Esophagus squamous epithelium (tissue), 4 donors: Measurements from ENCODE around the gene KCNG4.

Source experiments
- CTCF ChIP-seq, 6 experiments: fragments of 450-650 bp in 4 of 6; fragments of 200-600 bp in 2 of 6; sonication (generic) in 2 of 6; IDR thresholded peaks; one replicate each; pipeline ENCODE4 v1.5.1; 2016 to 2019; ENCODE audit warnings: antibody characterized with exemption in 6 of 6, mild to moderate bottlenecking in 4 of 6, moderate library complexity in 4 of 6
- POLR2A ChIP-seq, 4 donors: fragments of 450-650 bp; IDR thresholded peaks; one replicate each; pipeline ENCODE4 v1.6.1; 2017; ENCODE audit warnings: antibody characterized with exemption in 4 of 4, mild to moderate bottlenecking in 4 of 4, moderate library complexity in 3 of 4

DNA sequence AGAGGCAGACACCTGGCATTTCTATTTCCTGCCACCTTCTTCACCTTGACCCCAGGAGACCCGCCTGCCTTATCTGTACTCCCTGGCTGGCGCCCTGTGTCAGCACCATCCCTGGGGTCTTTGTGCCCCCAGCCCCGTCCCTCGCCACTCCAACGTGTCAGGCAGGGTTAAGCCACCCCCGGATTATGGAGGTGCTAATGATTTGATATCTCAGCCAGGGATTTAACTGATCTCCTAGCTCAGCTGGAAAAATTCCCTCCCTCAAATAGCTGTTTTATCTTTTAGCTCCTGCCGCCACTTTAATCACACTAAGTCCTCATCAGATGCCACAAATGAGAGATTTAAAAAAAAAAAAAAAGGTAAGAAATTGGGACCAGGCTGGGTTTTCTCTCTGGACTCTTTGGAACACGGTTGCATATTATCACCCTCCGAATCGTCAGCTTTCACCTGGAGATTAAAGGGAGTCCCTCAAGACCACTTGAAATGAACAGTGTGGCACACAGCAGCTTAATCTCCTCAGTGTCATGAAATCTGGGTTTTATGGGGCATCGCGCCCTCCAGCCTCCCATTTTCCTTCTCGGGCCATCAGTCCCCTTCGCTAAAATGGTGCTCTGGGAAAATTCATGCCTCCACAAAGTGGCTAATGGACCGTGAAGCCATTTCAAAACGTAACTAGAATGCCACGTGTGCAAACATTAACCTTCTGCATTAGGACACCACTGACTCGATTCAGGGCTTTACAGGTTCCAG, 28.7 kb upstream of the KCNG4 start:
- no peak for TF ChIP-seq POLR2A (IDR thresholded peaks at IDR 0.05)
- TF ChIP-seq CTCF (IDR thresholded peaks at IDR 0.05) = no peak
